GM12801 (cell line): ENCODE measurements around the gene RNF152.

ENCODE experiments used
- TF ChIP-seq, protein P1 (sequence below): IDR thresholded peaks from one replicate; pipeline ENCODE4 v1.5.1; 2011; ENCODE audit warnings: control low read depth; ENCODE audit not compliant: insufficient read length; ENCODE audit errors: extremely low read depth

RNF152 gene

DNA sequence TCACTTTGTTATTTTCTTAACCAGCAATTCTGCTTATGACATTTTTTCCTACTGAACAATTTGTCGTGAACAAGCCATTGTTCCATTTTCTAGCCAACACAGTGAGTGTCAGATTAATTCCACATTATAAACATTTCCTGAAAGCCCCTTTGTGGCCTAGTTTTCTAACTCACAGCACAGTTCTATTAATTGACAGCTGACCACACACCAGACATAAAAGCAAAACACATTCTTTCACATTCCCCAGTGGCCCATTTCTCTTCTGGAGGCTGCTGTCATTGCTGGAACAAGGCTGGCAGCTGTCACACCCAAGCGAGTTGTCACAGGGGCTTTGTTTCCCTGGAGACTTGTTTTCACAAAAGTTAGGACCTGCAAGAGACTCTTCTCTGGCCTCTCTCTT lies 50.7 kb downstream of the RNF152 start:
- TF ChIP-seq, protein P1, sequence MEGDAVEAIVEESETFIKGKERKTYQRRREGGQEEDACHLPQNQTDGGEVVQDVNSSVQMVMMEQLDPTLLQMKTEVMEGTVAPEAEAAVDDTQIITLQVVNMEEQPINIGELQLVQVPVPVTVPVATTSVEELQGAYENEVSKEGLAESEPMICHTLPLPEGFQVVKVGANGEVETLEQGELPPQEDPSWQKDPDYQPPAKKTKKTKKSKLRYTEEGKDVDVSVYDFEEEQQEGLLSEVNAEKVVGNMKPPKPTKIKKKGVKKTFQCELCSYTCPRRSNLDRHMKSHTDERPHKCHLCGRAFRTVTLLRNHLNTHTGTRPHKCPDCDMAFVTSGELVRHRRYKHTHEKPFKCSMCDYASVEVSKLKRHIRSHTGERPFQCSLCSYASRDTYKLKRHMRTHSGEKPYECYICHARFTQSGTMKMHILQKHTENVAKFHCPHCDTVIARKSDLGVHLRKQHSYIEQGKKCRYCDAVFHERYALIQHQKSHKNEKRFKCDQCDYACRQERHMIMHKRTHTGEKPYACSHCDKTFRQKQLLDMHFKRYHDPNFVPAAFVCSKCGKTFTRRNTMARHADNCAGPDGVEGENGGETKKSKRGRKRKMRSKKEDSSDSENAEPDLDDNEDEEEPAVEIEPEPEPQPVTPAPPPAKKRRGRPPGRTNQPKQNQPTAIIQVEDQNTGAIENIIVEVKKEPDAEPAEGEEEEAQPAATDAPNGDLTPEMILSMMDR = no peak

DNA sequence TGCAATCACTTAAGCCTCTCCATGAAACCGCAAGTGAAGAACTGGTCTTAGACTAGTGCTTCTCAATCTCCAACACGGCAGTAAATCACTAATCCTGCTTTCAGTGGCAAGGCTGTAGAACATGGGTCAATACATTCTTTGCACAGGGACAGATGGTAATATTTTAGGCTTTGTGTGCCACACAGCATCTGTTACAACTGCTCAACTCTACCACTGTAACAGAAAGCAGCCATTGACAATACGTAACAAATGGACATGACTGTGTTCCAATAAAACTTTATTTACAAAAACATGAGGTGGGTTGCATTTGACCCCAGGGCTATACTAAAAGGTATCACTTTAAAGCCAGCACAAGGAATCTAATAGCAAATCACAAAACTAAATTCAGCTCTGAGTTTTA lies 51.1 kb downstream of the RNF152 start:
- TF ChIP-seq, protein P1 = no peak

DNA sequence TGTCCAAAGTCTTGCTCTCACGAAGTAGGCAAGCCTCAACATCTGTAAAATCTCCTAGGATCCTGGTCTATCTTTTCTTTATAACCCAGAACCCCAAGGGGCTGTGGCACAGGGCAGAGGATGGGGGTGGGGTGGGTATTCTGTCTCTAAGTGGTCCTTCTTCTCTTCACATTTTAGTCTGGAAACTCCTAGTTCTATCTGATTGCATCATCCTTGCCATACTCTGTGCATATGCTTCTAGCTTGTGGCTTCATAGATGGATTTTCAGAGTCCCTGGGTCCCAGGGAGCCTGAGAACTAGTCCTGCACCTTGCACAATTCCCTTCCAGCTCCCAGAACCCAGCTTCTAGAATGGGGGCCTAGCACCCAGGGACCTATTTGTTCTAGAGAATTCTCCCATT lies 52.5 kb downstream of the RNF152 start:
- TF ChIP-seq, protein P1 = no peak

DNA sequence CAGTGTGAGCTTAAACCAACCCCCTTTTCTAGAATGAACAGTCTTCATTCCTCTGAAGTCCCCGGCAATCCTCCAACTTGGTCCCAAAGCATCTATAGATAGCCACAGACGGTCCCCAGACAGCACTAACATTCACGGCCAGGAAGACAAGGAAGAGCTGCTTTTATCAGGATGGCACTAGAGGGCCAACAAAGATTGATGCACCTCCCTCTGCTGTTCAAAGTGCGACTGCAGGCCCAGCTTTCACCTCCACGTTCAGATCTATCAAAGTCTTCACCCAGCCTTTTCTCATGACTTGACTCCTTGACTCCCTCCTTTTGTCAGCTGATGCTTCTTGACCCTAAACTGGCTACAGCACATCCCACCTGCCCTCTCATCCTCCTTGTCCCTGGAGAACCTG lies 54.3 kb downstream of the RNF152 start:
- TF ChIP-seq, protein P1 = no peak

DNA sequence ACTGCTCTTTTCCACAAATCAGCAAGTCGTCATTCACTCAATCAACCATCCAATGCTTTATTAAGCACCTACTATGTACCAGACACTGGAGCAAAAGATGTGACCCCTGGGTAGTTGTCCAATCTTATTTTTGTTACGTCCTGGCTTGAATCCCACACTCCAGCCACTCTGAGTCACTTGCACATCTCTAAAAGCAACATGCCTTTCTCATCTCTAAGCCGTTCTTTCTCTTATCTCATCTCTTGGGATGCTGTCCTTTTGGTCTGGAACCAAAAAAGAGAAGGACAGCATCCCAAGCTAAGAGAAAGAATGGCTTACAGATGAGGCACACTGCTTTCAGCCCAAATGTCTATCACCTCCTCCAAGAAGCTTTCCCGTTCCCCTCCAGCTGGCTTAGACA lies 58.8 kb downstream of the RNF152 start:
- TF ChIP-seq, protein P1 = no peak

DNA sequence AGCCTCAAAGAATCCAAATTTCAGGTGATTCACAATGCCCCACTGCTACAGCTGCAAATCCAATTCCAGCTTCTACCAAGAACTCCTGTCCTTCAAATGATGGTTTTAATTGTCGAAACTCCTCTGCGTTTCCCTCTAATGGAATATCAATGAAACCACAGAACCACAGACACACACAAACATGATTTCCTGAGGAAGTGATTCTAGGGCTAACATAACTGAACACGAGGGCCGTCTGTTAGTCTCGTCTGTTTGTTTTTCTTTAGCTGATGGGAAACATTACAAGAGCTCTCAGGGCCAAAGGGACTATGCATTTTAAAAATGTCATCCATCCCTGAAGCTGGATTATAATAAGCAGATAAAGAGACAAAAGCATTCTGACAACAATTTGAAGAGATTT lies 59.4 kb downstream of the RNF152 start:
- TF ChIP-seq, protein P1 = no peak

DNA sequence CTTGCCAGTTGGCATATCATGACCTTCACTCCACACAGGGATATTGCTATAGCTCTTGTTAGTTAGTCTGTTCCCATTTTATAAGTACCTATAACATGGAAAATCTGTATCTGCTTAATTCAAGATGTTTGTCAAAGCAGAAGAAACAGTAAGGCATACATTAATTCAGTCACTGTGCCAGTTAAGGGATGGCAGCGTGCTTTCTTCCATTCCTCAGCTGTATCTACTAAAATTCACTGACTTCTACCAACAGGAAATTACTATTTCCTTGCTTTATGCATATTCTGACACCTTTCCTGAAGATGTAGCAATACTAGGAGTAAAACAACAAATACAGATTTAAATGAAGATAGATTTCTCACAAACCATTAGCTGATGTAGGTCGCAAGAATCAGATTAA lies 59.9 kb downstream of the RNF152 start:
- TF ChIP-seq, protein P1 = no peak

DNA sequence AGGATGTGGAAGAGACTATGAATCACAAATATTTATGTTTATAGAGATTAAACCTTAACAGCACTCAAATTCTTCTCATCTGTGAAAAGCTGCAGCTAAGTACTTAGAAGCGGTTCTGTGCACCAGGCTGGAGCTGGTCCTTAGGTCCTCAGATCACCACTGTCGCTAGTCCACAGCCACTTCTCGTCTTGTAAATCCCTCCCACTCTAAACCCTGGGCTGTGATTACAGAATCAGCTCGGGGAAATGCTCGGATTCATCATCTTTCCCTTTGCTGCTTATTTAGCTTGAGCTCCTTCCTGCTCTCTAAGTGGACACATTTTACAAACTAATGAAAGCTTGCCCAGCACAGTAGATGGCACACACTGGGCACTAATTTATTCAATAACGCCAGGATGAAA lies 61.7 kb downstream of the RNF152 start:
- TF ChIP-seq, protein P1 = no peak
